ENCODE results near the gene PEAK1.
"Not testable (repeated sequence)": the region's sequence is repeated elsewhere in the genome, so short reads cannot be mapped to it uniquely, and the experiment has no call there.

PEAK1 gene

GRCh38 chr15:77160562-77161478 lies 259.1 kb downstream of the PEAK1 start:
- no peak for DNase-seq (ENCODE audit: low spot score)
- no peak overlapping the region for H2AFZ ChIP-seq (ENCODE audit: low read length)
- H2BK5ac ChIP-seq (ENCODE audit: low read length), result no peak overlapping the region
- H2AK5ac ChIP-seq (ENCODE audit: low read depth, low read length), result no peak overlapping the region
- peaks cover 3 to 24% of the 10 kb centered on the region in 2 donors for H3K36me3 ChIP-seq (replicated peaks in 1 of 2; ENCODE audit: control insufficient read depth in 2 of 2, insufficient read depth in 2 of 2, low read length in 2 of 2)
- H2BK120ac ChIP-seq (ENCODE audit: low read depth, low read length), result no peak overlapping the region
- WGBS, 2 donors (ENCODE audit: extremely low coverage in 2 of 2, insufficient read length in 2 of 2, insufficient replicate concordance in 1 of 2), result no CpG with 5 or more reads among the region's 7 CpGs
- H3K18ac ChIP-seq (ENCODE audit: low read length), result no peak overlapping the region
- no peak overlapping the region for H3K23ac ChIP-seq (ENCODE audit: low read depth, low read length, poor library complexity)
- no peak overlapping the region for H3K9ac ChIP-seq (ENCODE audit: low read depth, low read length, poor library complexity)
- no peak overlapping the region for H3K4me3 ChIP-seq (ENCODE audit: low read length in 2 of 2)
- no peak overlapping the region for H3K4ac ChIP-seq (ENCODE audit: low read length)
- H3K14ac ChIP-seq (ENCODE audit: low read length), result no peak overlapping the region
- no peak overlapping the region for H3K27ac ChIP-seq (replicated peaks; ENCODE audit: low read length)
- H3K4me1 ChIP-seq (ENCODE audit: control insufficient read depth in 2 of 2, insufficient read depth in 1 of 2, low read depth in 1 of 2, low read length in 2 of 2), result peaks cover 0 to 2% of the 10 kb centered on the region in 2 donors
- peaks cover 2 to 13% of the 10 kb centered on the region in 2 donors for H3K9me3 ChIP-seq (replicated peaks in 1 of 2; ENCODE audit: control insufficient read depth in 2 of 2, insufficient read depth in 1 of 2, low read depth in 1 of 2, low read length in 2 of 2)
- H2BK12ac ChIP-seq (ENCODE audit: low read length), result no peak overlapping the region
- no peaks in the 10 kb centered on the region for H3K79me1 ChIP-seq (ENCODE audit: low read depth, low read length)
- H4K8ac ChIP-seq (ENCODE audit: low read depth, low read length), result no peak overlapping the region
- no peak overlapping the region for H2BK15ac ChIP-seq (ENCODE audit: low read length)
- H3K27me3 ChIP-seq (ENCODE audit: control insufficient read depth in 3 of 3, insufficient read depth in 3 of 3, low read depth in 1 of 3, low read length in 3 of 3), result no peaks in the 10 kb centered on the region
- H3K4me2 ChIP-seq (ENCODE audit: insufficient read depth, low read length, poor library complexity, severe bottlenecking), result no peak overlapping the region
- H4K91ac ChIP-seq (ENCODE audit: low read depth, low read length, poor library complexity), result no peak overlapping the region

GRCh38 chr15:77156000-77156399 lies 263.9 kb downstream of the PEAK1 start:
- H3K23ac ChIP-seq (ENCODE audit: low read depth, low read length, poor library complexity); H3K4me2 ChIP-seq (ENCODE audit: insufficient read depth, low read length, poor library complexity, severe bottlenecking); H4K91ac ChIP-seq (ENCODE audit: low read depth, low read length, poor library complexity); H3K4ac ChIP-seq (ENCODE audit: low read length); H3K18ac ChIP-seq (ENCODE audit: low read length); H2AK5ac ChIP-seq (ENCODE audit: low read depth, low read length); H3K27me3 ChIP-seq (ENCODE audit: control insufficient read depth in 3 of 3, insufficient read depth in 3 of 3, low read depth in 1 of 3, low read length in 3 of 3); H3K4me3 ChIP-seq (ENCODE audit: low read length in 2 of 2); H3K14ac ChIP-seq (ENCODE audit: low read length); H2BK15ac ChIP-seq (ENCODE audit: low read length); H3K4me1 ChIP-seq (ENCODE audit: control insufficient read depth in 2 of 2, insufficient read depth in 1 of 2, low read depth in 1 of 2, low read length in 2 of 2); DNase-seq (ENCODE audit: low spot score); H2BK5ac ChIP-seq (ENCODE audit: low read length); H3K27ac ChIP-seq (replicated peaks; ENCODE audit: low read length); H2BK12ac ChIP-seq (ENCODE audit: low read length); H4K8ac ChIP-seq (ENCODE audit: low read depth, low read length); H2AFZ ChIP-seq (ENCODE audit: low read length); H3K9ac ChIP-seq (ENCODE audit: low read depth, low read length, poor library complexity); H2BK120ac ChIP-seq (ENCODE audit: low read depth, low read length); H3K79me1 ChIP-seq (ENCODE audit: low read depth, low read length): not testable (repeated sequence)
- peaks cover 2 to 13% of the 10 kb centered on the region in 2 donors for H3K9me3 ChIP-seq (replicated peaks in 1 of 2; ENCODE audit: control insufficient read depth in 2 of 2, insufficient read depth in 1 of 2, low read depth in 1 of 2, low read length in 2 of 2)
- peaks cover 3 to 24% of the 10 kb centered on the region in 2 donors for H3K36me3 ChIP-seq (replicated peaks in 1 of 2; ENCODE audit: control insufficient read depth in 2 of 2, insufficient read depth in 2 of 2, low read length in 2 of 2)
- WGBS, 2 donors (ENCODE audit: extremely low coverage in 2 of 2, insufficient read length in 2 of 2, insufficient replicate concordance in 1 of 2), result no CpG with 5 or more reads among the region's 11 CpGs

GRCh38 chr15:77148191-77148590 lies 271.7 kb downstream of the PEAK1 start:
- H3K27ac ChIP-seq (replicated peaks; ENCODE audit: low read length), result no peak overlapping the region
- WGBS, 2 donors (ENCODE audit: extremely low coverage in 2 of 2, insufficient read length in 2 of 2, insufficient replicate concordance in 1 of 2), result no CpG with 5 or more reads among the region's 2 CpGs
- no peak overlapping the region for H3K23ac ChIP-seq (ENCODE audit: low read depth, low read length, poor library complexity)
- DNase-seq (ENCODE audit: low spot score), result no peak
- H2AK5ac ChIP-seq (ENCODE audit: low read depth, low read length), result no peak overlapping the region
- no peak overlapping the region for H2AFZ ChIP-seq (ENCODE audit: low read length)
- no peak overlapping the region for H2BK15ac ChIP-seq (ENCODE audit: low read length)
- no peak overlapping the region for H3K14ac ChIP-seq (ENCODE audit: low read length)
- H4K91ac ChIP-seq (ENCODE audit: low read depth, low read length, poor library complexity), result no peak overlapping the region
- H3K4me1 ChIP-seq (ENCODE audit: control insufficient read depth in 2 of 2, insufficient read depth in 1 of 2, low read depth in 1 of 2, low read length in 2 of 2), result no peaks in the 10 kb centered on the region
- no peaks in the 10 kb centered on the region for H3K27me3 ChIP-seq (ENCODE audit: control insufficient read depth in 3 of 3, insufficient read depth in 3 of 3, low read depth in 1 of 3, low read length in 3 of 3)
- no peak overlapping the region for H3K4me3 ChIP-seq (ENCODE audit: low read length in 2 of 2)
- no peak overlapping the region for H3K4me2 ChIP-seq (ENCODE audit: insufficient read depth, low read length, poor library complexity, severe bottlenecking)
- H3K9ac ChIP-seq (ENCODE audit: low read depth, low read length, poor library complexity), result no peak overlapping the region
- no peak overlapping the region for H3K18ac ChIP-seq (ENCODE audit: low read length)
- no peaks in the 10 kb centered on the region for H3K36me3 ChIP-seq (replicated peaks in 1 of 2; ENCODE audit: control insufficient read depth in 2 of 2, insufficient read depth in 2 of 2, low read length in 2 of 2)
- H2BK120ac ChIP-seq (ENCODE audit: low read depth, low read length), result no peak overlapping the region
- no peak overlapping the region for H2BK5ac ChIP-seq (ENCODE audit: low read length)
- H3K4ac ChIP-seq (ENCODE audit: low read length), result no peak overlapping the region
- no peak overlapping the region for H4K8ac ChIP-seq (ENCODE audit: low read depth, low read length)
- no peaks in the 10 kb centered on the region for H3K9me3 ChIP-seq (replicated peaks in 1 of 2; ENCODE audit: control insufficient read depth in 2 of 2, insufficient read depth in 1 of 2, low read depth in 1 of 2, low read length in 2 of 2)
- no peak overlapping the region for H2BK12ac ChIP-seq (ENCODE audit: low read length)
- H3K79me1 ChIP-seq (ENCODE audit: low read depth, low read length), result no peaks in the 10 kb centered on the region

- H2BK15ac ChIP-seq (ENCODE audit: low read length), result no peak overlapping the region
- H3K23ac ChIP-seq (ENCODE audit: low read depth, low read length, poor library complexity), result no peak overlapping the region
- H2BK12ac ChIP-seq (ENCODE audit: low read length), result no peak overlapping the region
- no peaks in the 10 kb centered on the region for H3K27me3 ChIP-seq (ENCODE audit: control insufficient read depth in 3 of 3, insufficient read depth in 3 of 3, low read depth in 1 of 3, low read length in 3 of 3)
- no peak overlapping the region for H3K4ac ChIP-seq (ENCODE audit: low read length)
- H3K79me1 ChIP-seq (ENCODE audit: low read depth, low read length), result no peaks in the 10 kb centered on the region
- H3K9me3 ChIP-seq (replicated peaks in 1 of 2; ENCODE audit: control insufficient read depth in 2 of 2, insufficient read depth in 1 of 2, low read depth in 1 of 2, low read length in 2 of 2), result peaks cover 0 to 21% of the 10 kb centered on the region in 2 donors
- no peak overlapping the region for H3K4me3 ChIP-seq (ENCODE audit: low read length in 2 of 2)
- H4K91ac ChIP-seq (ENCODE audit: low read depth, low read length, poor library complexity), result no peak overlapping the region
- H3K14ac ChIP-seq (ENCODE audit: low read length), result no peak overlapping the region
- no peaks in the 10 kb centered on the region for H3K4me1 ChIP-seq (ENCODE audit: control insufficient read depth in 2 of 2, insufficient read depth in 1 of 2, low read depth in 1 of 2, low read length in 2 of 2)
- no peak overlapping the region for H2BK5ac ChIP-seq (ENCODE audit: low read length)
- no peak overlapping the region for H3K18ac ChIP-seq (ENCODE audit: low read length)
- no peak overlapping the region for H2AFZ ChIP-seq (ENCODE audit: low read length)
- H2BK120ac ChIP-seq (ENCODE audit: low read depth, low read length), result no peak overlapping the region
- WGBS, 2 donors (ENCODE audit: extremely low coverage in 2 of 2, insufficient read length in 2 of 2, insufficient replicate concordance in 1 of 2), result no CpG with 5 or more reads among the region's 1 CpG
- H2AK5ac ChIP-seq (ENCODE audit: low read depth, low read length), result no peak overlapping the region
- no peak overlapping the region for H4K8ac ChIP-seq (ENCODE audit: low read depth, low read length)
- H3K4me2 ChIP-seq (ENCODE audit: insufficient read depth, low read length, poor library complexity, severe bottlenecking), result no peak overlapping the region
- H3K27ac ChIP-seq (replicated peaks; ENCODE audit: low read length), result no peak overlapping the region
- H3K36me3 ChIP-seq (replicated peaks in 1 of 2; ENCODE audit: control insufficient read depth in 2 of 2, insufficient read depth in 2 of 2, low read length in 2 of 2), result peaks cover 0 to 6% of the 10 kb centered on the region in 2 donors
- no peak overlapping the region for H3K9ac ChIP-seq (ENCODE audit: low read depth, low read length, poor library complexity)
- DNase-seq (ENCODE audit: low spot score), result no peak
Measured at GRCh38 chr15:77145370-77145769, 274.5 kb downstream of the PEAK1 start.
